ENCODE data around the gene RESP18.

Gene RESP18

DNA sequence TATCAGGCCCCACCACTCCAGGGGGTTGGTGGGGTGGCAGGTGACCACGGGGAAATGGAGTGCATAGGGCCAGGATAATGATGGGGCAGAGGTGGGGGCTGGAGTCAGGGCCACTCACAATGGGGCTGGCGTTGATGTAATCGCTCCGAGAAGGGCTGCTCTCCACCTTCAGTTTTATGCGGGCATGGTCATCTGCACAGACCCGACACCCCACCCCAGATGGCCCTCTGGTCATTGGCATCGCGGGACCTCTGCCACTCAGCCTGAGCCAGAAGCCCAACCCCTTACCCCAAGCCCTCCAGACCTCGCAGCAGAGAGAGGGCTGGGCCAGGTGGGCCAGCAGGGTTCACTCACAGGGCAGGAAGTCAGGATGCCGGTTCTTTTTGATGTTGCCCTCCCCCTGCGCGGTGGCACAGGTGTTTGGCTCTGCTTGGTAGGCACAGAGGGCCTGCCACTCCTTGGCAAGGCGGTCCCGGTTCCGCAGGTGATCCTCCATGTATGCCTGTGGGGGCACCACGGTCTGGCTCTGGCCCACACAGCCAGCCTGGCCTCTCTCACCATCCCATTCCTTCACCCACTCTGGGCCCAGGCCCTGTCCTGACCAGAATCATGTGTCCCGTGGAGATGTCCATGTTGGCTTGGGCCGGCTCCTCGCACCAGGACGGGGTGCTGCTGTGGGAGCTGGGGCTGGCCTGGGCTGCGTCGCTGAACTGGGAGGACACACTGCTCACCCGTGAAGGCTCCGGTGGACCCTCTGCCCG is 35.7 kb downstream of the RESP18 start:
- TF ChIP-seq SIN3A (IDR thresholded peaks at IDR 0.05; ENCODE audit: borderline replicate concordance, insufficient read depth, low read length) (no peak), REST (IDR thresholded peaks at IDR 0.05; ENCODE audit: insufficient read depth in 1 of 2, low read depth in 2 of 2, low read length in 2 of 2) (no peak), TAF1 (IDR thresholded peaks at IDR 0.05; ENCODE audit: borderline replicate concordance, insufficient read depth, low read length) (no peak)

DNA sequence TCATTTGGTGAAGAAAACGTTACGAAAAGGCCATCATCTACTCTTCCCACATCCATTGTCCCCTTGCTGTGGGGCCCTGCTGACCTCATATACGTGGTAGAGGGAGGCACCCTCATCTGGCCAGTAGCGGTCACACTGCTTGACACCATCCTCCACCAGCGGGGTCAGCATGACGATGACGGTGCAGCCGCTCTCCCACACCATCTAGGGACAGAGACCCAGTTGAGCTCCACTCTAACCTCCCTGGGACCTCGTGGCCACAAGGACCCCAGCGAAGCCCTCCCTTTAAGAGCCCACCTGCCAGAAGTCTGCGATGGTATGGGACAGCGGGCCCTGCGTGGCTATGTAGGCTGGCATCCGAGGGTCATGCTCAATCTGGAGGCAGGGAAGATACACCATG is 36.4 kb downstream of the RESP18 start:
- TF ChIP-seq REST (IDR thresholded peaks at IDR 0.05; ENCODE audit: insufficient read depth in 1 of 2, low read depth in 2 of 2, low read length in 2 of 2) = no peak
- TF ChIP-seq POLR2AphosphoS5 (IDR thresholded peaks at IDR 0.05; ENCODE audit: low read depth, low read length) = no peak
- TF ChIP-seq SIN3A (IDR thresholded peaks at IDR 0.05; ENCODE audit: borderline replicate concordance, insufficient read depth, low read length) = no peak
- TF ChIP-seq TAF1 (IDR thresholded peaks at IDR 0.05; ENCODE audit: borderline replicate concordance, insufficient read depth, low read length) = no peak
- no peak for TF ChIP-seq FOXP2 (optimal IDR thresholded peaks at IDR 0.05; ENCODE audit: borderline replicate concordance, extremely low read depth, extremely low read length, insufficient read depth)

DNA sequence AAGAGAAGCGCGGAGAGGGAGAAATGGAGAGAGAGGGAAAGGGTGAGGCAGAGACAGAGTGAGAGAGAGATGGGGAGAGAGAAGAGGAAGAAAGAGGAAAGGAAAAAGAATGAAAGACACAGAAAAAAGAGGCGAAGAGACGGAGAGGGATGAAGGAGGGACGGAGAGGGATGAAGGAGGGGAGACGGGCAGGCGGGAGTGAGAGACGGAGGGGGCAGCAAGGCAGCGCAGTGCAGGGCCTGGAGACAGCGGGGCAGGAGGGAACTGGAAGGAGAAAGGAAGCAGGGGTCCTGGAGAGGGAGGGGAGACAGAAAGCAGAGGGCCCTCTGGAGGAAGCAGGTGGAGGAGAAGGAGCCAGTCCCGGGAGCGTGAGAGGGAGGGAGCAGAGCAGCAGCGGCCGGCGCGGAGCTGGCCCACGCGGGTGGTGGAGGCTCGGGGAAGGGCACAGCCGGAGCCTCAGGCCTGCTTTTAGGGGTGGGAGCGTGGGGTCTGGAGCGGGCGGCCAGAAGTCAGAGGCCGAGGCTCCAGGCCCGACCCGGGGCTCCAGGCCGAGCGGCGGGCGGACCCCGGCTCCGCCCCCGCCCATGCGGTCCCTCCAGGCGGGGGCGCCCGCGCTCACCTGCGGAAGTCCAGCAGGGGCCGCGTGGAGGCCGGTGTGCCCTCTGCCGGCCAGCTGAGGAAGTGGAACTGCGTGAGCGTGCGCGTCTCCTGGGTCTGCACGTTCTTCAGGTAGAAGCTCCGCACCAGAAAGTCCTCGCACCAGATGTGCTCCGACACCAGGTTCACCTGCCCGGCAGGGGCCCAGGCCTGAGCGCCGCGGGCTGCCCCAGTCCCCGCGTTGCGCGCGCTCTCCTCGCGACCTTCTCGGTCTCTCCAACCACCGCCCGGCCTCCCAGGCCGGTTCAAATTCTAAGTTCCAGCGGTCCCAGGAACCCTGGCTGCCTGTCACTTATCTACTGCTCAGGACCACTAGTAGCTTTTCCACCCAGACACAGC is 37.9 kb downstream of the RESP18 start:
- no peak for TF ChIP-seq SIN3A (IDR thresholded peaks at IDR 0.05; ENCODE audit: borderline replicate concordance, insufficient read depth, low read length)
- TF ChIP-seq REST (IDR thresholded peaks at IDR 0.05; ENCODE audit: insufficient read depth in 1 of 2, low read depth in 2 of 2, low read length in 2 of 2) = 0 out of 4 replicates have a peak, but pooled peaks of 1 of the 2 experiments have one; percentile 47
- 0 out of 2 replicates have a peak, but pooled peaks have one; percentile 13 for TF ChIP-seq TAF1 (IDR thresholded peaks at IDR 0.05; ENCODE audit: borderline replicate concordance, insufficient read depth, low read length)
- peak; percentile 55 for TF ChIP-seq POLR2AphosphoS5 (IDR thresholded peaks at IDR 0.05; ENCODE audit: low read depth, low read length)
- peak; percentile 74 for TF ChIP-seq FOXP2 (optimal IDR thresholded peaks at IDR 0.05; ENCODE audit: borderline replicate concordance, extremely low read depth, extremely low read length, insufficient read depth)

DNA sequence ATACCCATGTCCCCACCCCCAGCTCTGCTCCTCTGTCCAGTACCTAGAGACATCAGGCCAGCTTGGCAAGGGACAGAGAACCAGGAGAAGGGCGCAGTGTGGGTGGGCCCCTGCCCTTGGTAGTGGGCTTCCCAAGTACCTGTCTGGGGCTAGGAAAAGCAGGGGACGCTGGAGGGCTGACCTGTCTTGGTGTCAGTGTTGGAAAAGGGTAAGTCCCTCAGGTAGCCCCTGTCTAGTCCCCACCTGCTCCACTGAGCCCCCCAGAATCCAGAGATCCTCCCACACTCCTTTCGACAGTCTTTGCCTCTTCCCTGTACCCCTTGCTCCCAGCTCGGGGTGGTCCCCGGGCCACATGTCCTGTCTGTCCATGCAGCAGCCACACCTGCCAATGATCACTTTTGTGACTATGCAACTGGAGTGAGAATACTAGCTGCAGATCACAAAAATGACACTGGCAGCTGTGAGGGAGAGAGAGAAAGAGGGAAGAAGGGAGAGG is 38.8 kb downstream of the RESP18 start:
- TF ChIP-seq TAF1 (IDR thresholded peaks at IDR 0.05; ENCODE audit: borderline replicate concordance, insufficient read depth, low read length) = no peak
- no peak for TF ChIP-seq SIN3A (IDR thresholded peaks at IDR 0.05; ENCODE audit: borderline replicate concordance, insufficient read depth, low read length)

DNA sequence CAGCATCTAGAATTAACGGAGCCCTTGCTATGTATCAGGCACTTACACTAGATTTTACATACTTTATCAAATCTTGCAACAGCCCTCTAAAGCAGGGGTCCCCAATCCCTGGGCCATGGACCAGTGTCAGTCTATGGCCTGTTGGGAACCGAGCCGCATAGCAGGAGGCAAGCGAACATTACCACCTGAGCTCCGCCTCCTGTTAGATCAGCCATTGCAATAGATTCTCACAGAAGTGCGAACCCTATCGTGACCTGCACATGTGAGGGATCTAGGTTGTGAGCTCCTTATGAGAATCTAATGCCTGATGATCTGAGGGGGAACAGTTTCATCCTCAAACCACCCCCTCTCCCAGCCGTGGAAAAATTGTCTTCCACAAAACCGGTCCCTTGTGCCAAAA is 39.9 kb downstream of the RESP18 start:
- no peak for TF ChIP-seq SIN3A (IDR thresholded peaks at IDR 0.05; ENCODE audit: borderline replicate concordance, insufficient read depth, low read length)
- TF ChIP-seq POLR2AphosphoS5 (IDR thresholded peaks at IDR 0.05; ENCODE audit: low read depth, low read length) = no peak
- TF ChIP-seq TAF1 (IDR thresholded peaks at IDR 0.05; ENCODE audit: borderline replicate concordance, insufficient read depth, low read length) = no peak
- no peak for TF ChIP-seq REST (IDR thresholded peaks at IDR 0.05; ENCODE audit: insufficient read depth in 1 of 2, low read depth in 2 of 2, low read length in 2 of 2)
- no peak for TF ChIP-seq FOXP2 (optimal IDR thresholded peaks at IDR 0.05; ENCODE audit: borderline replicate concordance, extremely low read depth, extremely low read length, insufficient read depth)
